Measurements from ENCODE around the gene NANOS1.

The NANOS1 gene

GRCh38 chr10:119006451-119007210 lies 22.9 kb upstream of the NANOS1 start:
- DNase-seq (ENCODE audit: low read depth), result peak; percentile 99
- peak; percentile 27 for TF ChIP-seq CTCF (conservative IDR thresholded peaks at IDR 0.05; ENCODE audit: low read depth, low read length)
- H3K4me3 ChIP-seq (ENCODE audit: low read depth, low read length), result no peak overlapping the region

GRCh38 chr10:119007211-119007574 lies 22.3 kb upstream of the NANOS1 start:
- no peak for TF ChIP-seq CTCF (conservative IDR thresholded peaks at IDR 0.05; ENCODE audit: low read depth, low read length)
- DNase-seq (ENCODE audit: low read depth), result no peak
- no peak overlapping the region for H3K4me3 ChIP-seq (ENCODE audit: low read depth, low read length)

- no peak for TF ChIP-seq CTCF (conservative IDR thresholded peaks at IDR 0.05; ENCODE audit: low read depth, low read length)
- no peak for DNase-seq (ENCODE audit: low read depth)
- H3K4me3 ChIP-seq (ENCODE audit: low read depth, low read length), result no peak overlapping the region
Observed at GRCh38 chr10:119020627-119020946, 8.9 kb upstream of the NANOS1 start.

GRCh38 chr10:119022846-119023552 lies 6.5 kb upstream of the NANOS1 start:
- peak; percentile 36 for DNase-seq (ENCODE audit: low read depth)
- no peak overlapping the region for H3K4me3 ChIP-seq (ENCODE audit: low read depth, low read length)
- no peak for TF ChIP-seq CTCF (conservative IDR thresholded peaks at IDR 0.05; ENCODE audit: low read depth, low read length)

- no peak for DNase-seq (ENCODE audit: low read depth)
- H3K4me3 ChIP-seq (ENCODE audit: low read depth, low read length), result no peak overlapping the region
- TF ChIP-seq CTCF (conservative IDR thresholded peaks at IDR 0.05; ENCODE audit: low read depth, low read length), result no peak
Observed at GRCh38 chr10:119023553-119023868, 6.0 kb upstream of the NANOS1 start.

- TF ChIP-seq CTCF (conservative IDR thresholded peaks at IDR 0.05; ENCODE audit: low read depth, low read length), result no peak
- DNase-seq (ENCODE audit: low read depth), result no peak
- no peak overlapping the region for H3K4me3 ChIP-seq (ENCODE audit: low read depth, low read length)
Observed at GRCh38 chr10:119024882-119025281, 4.6 kb upstream of the NANOS1 start.

GRCh38 chr10:119025336-119025735 lies 4.2 kb upstream of the NANOS1 start:
- peak; percentile 84 for DNase-seq (ENCODE audit: low read depth)
- H3K4me3 ChIP-seq (ENCODE audit: low read depth, low read length), result no peak overlapping the region
- TF ChIP-seq CTCF (conservative IDR thresholded peaks at IDR 0.05; ENCODE audit: low read depth, low read length), result no peak
